Mucosa of gallbladder (tissue), 1 donor: ENCODE data around the gene C10orf90. TPM values are rescaled to one million over a fixed set of nuclear protein-coding genes. Genes with fewer than 3 reads are reported as not detected.

Experiments used
- DNase-seq: peaks from one replicate; pipeline ENCODE4 v3.0.0-alpha.2; 2020; ENCODE audit warnings: low spot score
- total RNA-seq: library from RNA; stranded (reverse); gene quantifications from one replicate; pipeline ENCODE4 v1.2.1, GENCODE V29; 2021
- donor health status: DM: no; HTN: no; CAD: no.

C10orf90 gene
- total RNA-seq, 1 donor from 2014 or later: 0.20 TPM

- no peak for DNase-seq
These were observed 241.2 kb downstream of the C10orf90 start for GRCh38 chr10:126429275-126429674.

GRCh38 chr10:126425489-126426065 lies 244.9 kb downstream of the C10orf90 start:
- DNase-seq: no peak

- no peak for DNase-seq
These were observed 245.5 kb downstream of the C10orf90 start for GRCh38 chr10:126425032-126425431.

- no peak for DNase-seq
These were observed 246.6 kb downstream of the C10orf90 start for GRCh38 chr10:126423732-126424491.

- no peak for DNase-seq
These were observed 247.9 kb downstream of the C10orf90 start for GRCh38 chr10:126422567-126422966.

- DNase-seq: no peak
These were observed 248.7 kb downstream of the C10orf90 start for GRCh38 chr10:126421756-126422256.

- DNase-seq: no peak
These were observed 249.8 kb downstream of the C10orf90 start for GRCh38 chr10:126420567-126421300.

GRCh38 chr10:126417220-126417825 lies 253.2 kb downstream of the C10orf90 start:
- DNase-seq: no peak

- no peak for DNase-seq
These were observed 260.7 kb downstream of the C10orf90 start for GRCh38 chr10:126409821-126410220.

GRCh38 chr10:126408953-126409641 lies 261.4 kb downstream of the C10orf90 start:
- DNase-seq: no peak

GRCh38 chr10:126407831-126408230 lies 262.7 kb downstream of the C10orf90 start:
- no peak for DNase-seq

GRCh38 chr10:126405239-126405775 lies 265.2 kb downstream of the C10orf90 start:
- DNase-seq: no peak

- DNase-seq: no peak
These were observed 267.5 kb downstream of the C10orf90 start for GRCh38 chr10:126402721-126403695.

- no peak for DNase-seq
These were observed 269.9 kb downstream of the C10orf90 start for GRCh38 chr10:126400641-126401040.

- no peak for DNase-seq
These were observed 271.6 kb downstream of the C10orf90 start for GRCh38 chr10:126398924-126399323.

GRCh38 chr10:126398383-126398743 lies 272.1 kb downstream of the C10orf90 start:
- DNase-seq: no peak

GRCh38 chr10:126397640-126398382 lies 272.7 kb downstream of the C10orf90 start:
- no peak for DNase-seq

GRCh38 chr10:126397156-126397555 lies 273.3 kb downstream of the C10orf90 start:
- no peak for DNase-seq

- DNase-seq: no peak
These were observed 275.5 kb downstream of the C10orf90 start for GRCh38 chr10:126394948-126395347.
